GM12865 (cell line): ENCODE data around the gene SV2C.
"Not testable (repeated sequence)": the region's sequence is repeated elsewhere in the genome, so short reads cannot be mapped to it uniquely, and the experiment has no call there.

Source experiments
- DNase-seq: peaks from one replicate; pipeline ENCODE4 v3.0.0; 2010; ENCODE audit warnings: low read depth
- H3K4me3 ChIP-seq: 2 replicates; pipeline ENCODE4 v1.5.1; 2011; ENCODE audit warnings: mild to moderate bottlenecking, low read depth, low read length, control low read depth
- CTCF ChIP-seq: IDR thresholded peaks from 2 replicates; pipeline ENCODE4 v1.5.1; 2011; ENCODE audit warnings: low read length, control low read depth, low read depth, inconsistent platforms; ENCODE audit not compliant: insufficient read depth; ENCODE audit errors: missing control alignments

The SV2C gene

GRCh38 chr5:76084496-76085242 lies 1.5 kb downstream of the SV2C start:
- H3K4me3 ChIP-seq: no peak overlapping the region
- no peak for DNase-seq
- no peak for TF ChIP-seq CTCF

- DNase-seq: no peak
- H3K4me3 ChIP-seq: no peak overlapping the region
- no peak for TF ChIP-seq CTCF
Measured at GRCh38 chr5:76085243-76085579, 2.0 kb downstream of the SV2C start.

- no peak overlapping the region for H3K4me3 ChIP-seq
- no peak for DNase-seq
- TF ChIP-seq CTCF: no peak
Measured at GRCh38 chr5:76086095-76086494, 2.9 kb downstream of the SV2C start.

GRCh38 chr5:76089156-76089555 lies 6.0 kb downstream of the SV2C start:
- DNase-seq, H3K4me3 ChIP-seq: not testable (repeated sequence)

- no peak overlapping the region for H3K4me3 ChIP-seq
- DNase-seq: no peak
- TF ChIP-seq CTCF: no peak
Measured at GRCh38 chr5:76091351-76091750, 8.2 kb downstream of the SV2C start.

- no peak overlapping the region for H3K4me3 ChIP-seq
- peak; percentile 86 for DNase-seq
- TF ChIP-seq CTCF: no peak
Measured at GRCh38 chr5:76099286-76099702, 16.1 kb downstream of the SV2C start.

- TF ChIP-seq CTCF: no peak
- DNase-seq: peak; percentile 55
Measured at GRCh38 chr5:76099756-76100155, 16.6 kb downstream of the SV2C start.

More at GRCh38 chr5:76099756-76100155, 16.6 kb downstream of the SV2C start:
- no peak overlapping the region for H3K4me3 ChIP-seq
